Inferior parietal cortex (tissue), 1 donor: ENCODE data around the gene IRAK1BP1.
"Not testable (repeated sequence)": the region's sequence is repeated elsewhere in the genome, so short reads cannot be mapped to it uniquely, and the experiment has no call there.

Experiments
- DNase-seq: peaks from one replicate; pipeline ENCODE4 v3.0.0-alpha.2; 2016; ENCODE audit errors: extremely low spot score

Gene IRAK1BP1

GRCh38 chr6:78889901-78890300 lies 22.6 kb downstream of the IRAK1BP1 start:
- DNase-seq, result not testable (repeated sequence)

- DNase-seq, result no peak
Measured at GRCh38 chr6:78896227-78896626, 28.9 kb downstream of the IRAK1BP1 start.

GRCh38 chr6:78908621-78909020 lies 41.3 kb downstream of the IRAK1BP1 start:
- DNase-seq, result no peak

GRCh38 chr6:78909391-78909790 lies 42.0 kb downstream of the IRAK1BP1 start:
- no peak for DNase-seq

GRCh38 chr6:78910010-78910409 lies 42.7 kb downstream of the IRAK1BP1 start:
- no peak for DNase-seq

GRCh38 chr6:78910591-78911171 lies 43.3 kb downstream of the IRAK1BP1 start:
- DNase-seq, result no peak

GRCh38 chr6:78911218-78911940 lies 44.0 kb downstream of the IRAK1BP1 start:
- DNase-seq, result no peak

- no peak for DNase-seq
Measured at GRCh38 chr6:78916411-78916810, 49.1 kb downstream of the IRAK1BP1 start.

GRCh38 chr6:78917788-78918187 lies 50.4 kb downstream of the IRAK1BP1 start:
- DNase-seq, result no peak

GRCh38 chr6:78921168-78921567 lies 53.8 kb downstream of the IRAK1BP1 start:
- DNase-seq, result not testable (repeated sequence)

GRCh38 chr6:78925317-78925716 lies 58.0 kb downstream of the IRAK1BP1 start:
- no peak for DNase-seq

GRCh38 chr6:78935553-78935952 lies 68.2 kb downstream of the IRAK1BP1 start:
- DNase-seq, result no peak

GRCh38 chr6:78936515-78936914 lies 69.2 kb downstream of the IRAK1BP1 start:
- no peak for DNase-seq

GRCh38 chr6:78942446-78942845 lies 75.1 kb downstream of the IRAK1BP1 start:
- DNase-seq, result no peak

- DNase-seq, result no peak
Measured at GRCh38 chr6:78947529-78947928, 80.2 kb downstream of the IRAK1BP1 start.

GRCh38 chr6:78947962-78948361 lies 80.6 kb downstream of the IRAK1BP1 start:
- DNase-seq, result no peak

- DNase-seq, result no peak
Measured at GRCh38 chr6:78948785-78949184, 81.4 kb downstream of the IRAK1BP1 start.

- no peak for DNase-seq
Measured at GRCh38 chr6:78952362-78952761, 85.0 kb downstream of the IRAK1BP1 start.
